Mucosa of gallbladder (tissue), 1 donor: Measurements from ENCODE around the gene STK32B. TPM values are rescaled to one million over a fixed set of nuclear protein-coding genes. Genes with fewer than 3 reads are reported as not detected.
"Not testable (repeated sequence)": the region's sequence is repeated elsewhere in the genome, so short reads cannot be mapped to it uniquely, and the experiment has no call there.

ENCODE experiments used
- DNase-seq: peaks from one replicate; pipeline ENCODE4 v3.0.0-alpha.2; 2020; ENCODE audit warnings: low spot score
- total RNA-seq: library from RNA; stranded (reverse); gene quantifications from one replicate; pipeline ENCODE4 v1.2.1, GENCODE V29; 2021
- donor health status: DM: no; HTN: no; CAD: no.

The STK32B gene
- total RNA-seq, 1 donor from 2014 or later, result 4.1 TPM

- no peak for DNase-seq
These were observed 109.4 kb downstream of the STK32B start for GRCh38 chr4:5160668-5161067.

GRCh38 chr4:5162909-5163508 is 111.7 kb downstream of the STK32B start:
- DNase-seq, result no peak

- DNase-seq, result no peak
These were observed 113.1 kb downstream of the STK32B start for GRCh38 chr4:5164221-5164912.

GRCh38 chr4:5165420-5166369 is 114.4 kb downstream of the STK32B start:
- no peak for DNase-seq

GRCh38 chr4:5166377-5166776 is 115.1 kb downstream of the STK32B start:
- DNase-seq, result no peak

GRCh38 chr4:5168891-5169290 is 117.6 kb downstream of the STK32B start:
- no peak for DNase-seq

GRCh38 chr4:5175836-5176235 is 124.6 kb downstream of the STK32B start:
- DNase-seq, result not testable (repeated sequence)

GRCh38 chr4:5184606-5185005 is 133.3 kb downstream of the STK32B start:
- no peak for DNase-seq

- DNase-seq, result no peak
These were observed 134.3 kb downstream of the STK32B start for GRCh38 chr4:5185551-5185950.

- DNase-seq, result no peak
These were observed 135.2 kb downstream of the STK32B start for GRCh38 chr4:5186271-5187064.

- DNase-seq, result no peak
These were observed 136.8 kb downstream of the STK32B start for GRCh38 chr4:5188130-5188529.

- no peak for DNase-seq
These were observed 140.6 kb downstream of the STK32B start for GRCh38 chr4:5191831-5192230.

- no peak for DNase-seq
These were observed 141.0 kb downstream of the STK32B start for GRCh38 chr4:5192271-5192670.

GRCh38 chr4:5192678-5193077 is 141.4 kb downstream of the STK32B start:
- DNase-seq, result no peak

GRCh38 chr4:5198656-5199541 is 147.6 kb downstream of the STK32B start:
- no peak for DNase-seq

- DNase-seq, result no peak
These were observed 148.6 kb downstream of the STK32B start for GRCh38 chr4:5199912-5200311.

- DNase-seq, result no peak
These were observed 149.2 kb downstream of the STK32B start for GRCh38 chr4:5200513-5200912.

GRCh38 chr4:5203309-5203992 is 152.2 kb downstream of the STK32B start:
- DNase-seq, result no peak

- DNase-seq, result no peak
These were observed 152.7 kb downstream of the STK32B start for GRCh38 chr4:5203993-5204310.

- no peak for DNase-seq
These were observed 153.5 kb downstream of the STK32B start for GRCh38 chr4:5204781-5205180.
